DMS53 treated with DMSO at 0.1 percent for 48 hours (cell line): ENCODE results near the gene ELFN1.

Source experiments
- DNase-seq: peaks from one replicate; lab custom pipeline; 2025; ENCODE audit not compliant: unreplicated experiment; lab: John Stamatoyannopoulos, UW

Gene ELFN1

DNA sequence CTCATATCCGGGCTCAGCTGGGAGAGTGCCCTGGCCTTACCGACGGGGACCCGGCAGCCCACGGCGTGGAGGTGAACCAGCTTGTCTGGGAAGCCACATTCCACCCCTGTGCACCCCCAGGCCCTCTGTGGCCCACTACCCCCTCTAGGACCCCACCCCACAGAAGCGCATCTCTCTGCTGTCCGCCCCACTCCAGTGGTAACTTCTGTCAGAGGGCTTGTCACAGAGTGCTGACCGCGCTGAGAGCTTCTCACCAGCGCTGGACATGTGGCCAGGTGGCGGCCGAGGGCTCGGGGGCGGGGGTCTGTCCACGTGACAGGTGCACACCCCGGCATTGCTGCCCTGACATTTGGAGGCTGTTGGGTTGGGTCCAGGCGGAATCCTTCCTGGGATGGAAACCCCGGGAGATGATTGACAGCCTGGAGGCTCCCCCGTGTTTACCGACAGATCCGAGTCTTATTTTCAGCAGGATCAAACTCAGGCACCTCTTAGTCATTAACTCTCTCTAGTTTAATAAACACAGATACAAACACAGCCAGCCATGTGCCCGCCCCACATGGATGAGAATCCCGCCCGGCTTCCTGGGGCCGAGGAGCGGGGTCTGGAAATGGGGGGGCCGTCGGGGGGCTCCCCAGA lies 5.1 kb downstream of the ELFN1 start:
- no peak for DNase-seq

- DNase-seq = no peak
Measured at GRCh38 chr7:1675673-1676549, 5.8 kb downstream of the ELFN1 start.

- DNase-seq = no peak
Measured at GRCh38 chr7:1676550-1677078, 6.5 kb downstream of the ELFN1 start.

GRCh38 chr7:1677206-1678080 lies 7.4 kb downstream of the ELFN1 start:
- no peak for DNase-seq

GRCh38 chr7:1678081-1678543 lies 8.0 kb downstream of the ELFN1 start:
- no peak for DNase-seq

GRCh38 chr7:1678571-1679325 lies 8.7 kb downstream of the ELFN1 start:
- no peak for DNase-seq

DNA sequence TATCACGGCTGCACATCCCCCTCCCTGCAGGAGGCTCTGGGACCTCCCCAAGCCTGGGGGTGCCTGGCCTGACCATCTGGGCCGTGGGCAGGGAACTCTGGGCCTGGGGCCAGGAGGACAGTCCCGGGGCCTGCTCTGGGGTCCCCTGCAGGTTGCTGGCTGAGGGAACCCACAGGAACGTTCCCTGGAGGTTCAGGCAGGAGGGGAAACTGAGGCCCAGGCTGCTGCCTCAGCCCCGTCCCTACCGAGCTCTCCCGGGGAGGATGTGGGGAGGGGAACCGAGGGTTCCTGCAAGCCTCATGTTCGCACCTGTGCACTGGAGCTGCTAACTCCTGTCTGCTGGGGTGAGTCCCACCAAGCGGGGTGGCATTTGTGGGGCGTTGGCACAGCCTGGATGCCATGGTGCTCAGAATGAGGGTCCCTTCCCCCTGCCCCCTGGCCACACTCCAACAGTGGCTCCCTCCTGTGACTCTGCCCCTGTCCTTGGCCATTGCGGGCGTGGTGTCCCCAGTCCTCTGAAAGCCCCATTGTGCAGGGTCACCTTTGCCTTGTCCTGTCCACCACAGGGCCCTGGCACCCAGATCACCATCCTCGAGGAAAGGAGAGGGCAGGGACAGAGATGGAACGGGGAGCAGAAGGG lies 9.4 kb downstream of the ELFN1 start:
- DNase-seq = no peak

GRCh38 chr7:1679966-1680730 lies 10.1 kb downstream of the ELFN1 start:
- DNase-seq = no peak

DNA sequence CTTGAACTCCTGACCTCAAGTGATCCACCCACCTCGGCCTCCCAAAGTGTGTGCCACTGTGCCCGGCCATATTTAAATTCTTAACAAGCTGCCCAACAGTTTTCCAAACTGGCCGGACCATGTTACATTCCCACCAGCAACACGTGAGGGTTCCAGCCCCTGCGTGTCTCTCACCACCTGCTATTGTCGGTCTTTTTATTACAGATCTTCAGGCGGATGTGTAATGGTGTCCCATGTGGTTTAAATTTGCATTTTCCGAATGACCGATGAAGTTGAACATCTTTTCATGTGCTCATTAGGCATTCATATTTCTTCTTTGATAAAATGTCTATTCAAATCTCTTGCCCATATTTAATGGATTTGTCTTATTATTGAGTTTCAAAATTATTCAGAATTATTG lies 11.5 kb downstream of the ELFN1 start:
- no peak for DNase-seq

- DNase-seq = no peak
Measured at GRCh38 chr7:1685000-1685624, 15.0 kb downstream of the ELFN1 start.

GRCh38 chr7:1688542-1688941 lies 18.5 kb downstream of the ELFN1 start:
- no peak for DNase-seq

GRCh38 chr7:1689311-1689710 lies 19.2 kb downstream of the ELFN1 start:
- DNase-seq = no peak

DNA sequence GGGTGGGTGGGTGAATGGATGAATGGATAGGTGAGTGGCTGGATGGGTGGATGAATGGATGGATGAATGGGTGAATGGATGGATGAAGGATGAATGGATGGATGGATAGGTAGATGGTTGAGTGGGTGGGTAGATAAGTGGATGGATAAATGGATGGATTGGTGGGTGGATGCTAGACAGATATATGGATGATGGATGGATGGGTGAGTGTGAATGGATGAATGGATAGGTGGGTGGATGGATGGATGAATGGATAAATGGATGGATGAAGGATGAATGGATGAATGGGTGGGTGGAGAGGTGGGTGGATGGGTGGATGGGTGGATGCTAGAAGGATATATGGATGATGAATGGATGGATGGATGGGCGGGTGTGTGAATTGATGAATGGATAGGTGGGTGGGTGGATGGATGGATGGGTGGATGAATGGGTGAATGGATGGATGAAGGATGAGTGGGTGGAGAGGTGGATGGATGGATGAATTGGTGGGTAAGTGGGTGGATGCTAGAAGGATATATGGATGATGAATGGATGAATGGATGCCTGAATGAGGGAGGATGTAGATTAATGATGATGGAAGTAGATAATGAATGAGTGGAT lies 20.4 kb downstream of the ELFN1 start:
- DNase-seq = no peak

GRCh38 chr7:1691096-1691495 lies 21.0 kb downstream of the ELFN1 start:
- no peak for DNase-seq

DNA sequence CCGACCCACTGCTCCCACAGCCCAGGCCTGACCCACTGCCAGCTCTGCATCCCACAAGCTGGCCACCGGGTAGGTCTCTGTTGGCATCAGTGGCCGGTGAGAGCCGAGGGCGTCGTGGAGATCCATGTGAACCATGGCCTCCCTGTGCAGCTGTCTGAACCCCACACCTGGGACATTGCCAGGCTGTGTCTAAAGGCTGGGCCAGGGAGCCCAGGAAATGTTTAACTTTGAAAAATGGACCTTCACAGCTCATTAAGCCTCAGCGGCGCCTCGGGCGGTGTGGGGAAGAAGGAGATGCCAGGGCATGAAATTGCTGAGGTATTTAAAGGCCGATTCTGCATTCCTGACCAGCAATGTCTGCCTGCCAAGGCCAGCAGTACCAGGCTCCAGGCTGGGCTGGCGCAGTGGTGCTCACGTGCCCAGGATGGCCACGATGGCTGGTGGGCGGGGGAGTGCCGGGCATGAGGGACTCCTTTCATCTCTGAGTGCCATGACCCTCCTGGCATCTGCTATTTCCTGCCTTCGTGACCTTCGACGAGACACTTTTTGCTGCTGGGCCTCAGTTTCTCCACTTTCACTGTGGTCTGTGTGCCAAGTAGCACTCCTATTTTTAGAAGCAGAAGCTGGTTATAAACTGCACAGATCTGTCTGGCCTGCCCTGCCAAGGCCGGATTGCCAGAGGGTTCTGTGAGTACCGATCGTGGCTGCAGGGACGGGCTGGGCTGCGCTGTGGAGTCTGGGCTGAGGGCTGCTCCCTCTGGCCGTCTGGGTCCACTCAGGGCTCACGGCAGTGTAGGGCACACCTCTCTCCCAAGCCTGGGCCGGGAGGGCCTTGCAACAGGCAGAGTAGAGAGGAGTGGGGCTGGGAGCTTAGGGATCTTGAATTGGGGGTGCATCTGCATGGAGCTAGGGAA lies 21.8 kb downstream of the ELFN1 start:
- no peak for DNase-seq

- no peak for DNase-seq
Measured at GRCh38 chr7:1692515-1693418, 22.7 kb downstream of the ELFN1 start.
